ENCODE data around the gene RBM17.

DNA sequence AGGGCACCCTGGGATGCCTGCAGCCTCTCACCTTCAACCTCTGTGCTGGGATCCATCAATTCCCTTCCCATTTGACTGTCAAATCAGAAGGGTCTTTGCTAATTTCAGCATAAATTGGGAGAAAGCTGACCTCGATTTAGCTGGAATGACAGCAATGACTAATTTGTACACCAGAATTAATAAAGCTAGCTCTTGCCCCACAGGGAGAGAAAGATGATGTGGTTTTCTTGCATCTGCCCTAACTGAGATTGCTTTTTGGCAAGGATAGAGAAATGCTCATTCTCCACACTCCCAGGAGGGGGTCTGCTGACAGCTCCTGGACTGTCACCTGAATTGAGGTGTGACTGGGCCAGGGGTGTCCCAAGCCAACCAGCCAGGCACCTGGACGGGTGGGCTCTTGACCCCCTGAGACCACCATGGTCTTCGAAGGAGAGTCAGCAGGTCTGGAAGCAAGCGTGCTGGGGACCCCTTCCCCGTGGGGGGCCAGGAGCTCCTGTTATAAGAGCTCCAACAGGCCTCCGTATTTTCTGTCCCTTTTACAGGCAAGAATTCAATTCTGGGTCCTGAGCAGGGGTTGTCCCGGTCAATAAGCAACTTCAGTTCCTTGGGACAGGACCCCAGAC lies 42.1 kb downstream of the RBM17 start:
- TF ChIP-seq, protein P1, sequence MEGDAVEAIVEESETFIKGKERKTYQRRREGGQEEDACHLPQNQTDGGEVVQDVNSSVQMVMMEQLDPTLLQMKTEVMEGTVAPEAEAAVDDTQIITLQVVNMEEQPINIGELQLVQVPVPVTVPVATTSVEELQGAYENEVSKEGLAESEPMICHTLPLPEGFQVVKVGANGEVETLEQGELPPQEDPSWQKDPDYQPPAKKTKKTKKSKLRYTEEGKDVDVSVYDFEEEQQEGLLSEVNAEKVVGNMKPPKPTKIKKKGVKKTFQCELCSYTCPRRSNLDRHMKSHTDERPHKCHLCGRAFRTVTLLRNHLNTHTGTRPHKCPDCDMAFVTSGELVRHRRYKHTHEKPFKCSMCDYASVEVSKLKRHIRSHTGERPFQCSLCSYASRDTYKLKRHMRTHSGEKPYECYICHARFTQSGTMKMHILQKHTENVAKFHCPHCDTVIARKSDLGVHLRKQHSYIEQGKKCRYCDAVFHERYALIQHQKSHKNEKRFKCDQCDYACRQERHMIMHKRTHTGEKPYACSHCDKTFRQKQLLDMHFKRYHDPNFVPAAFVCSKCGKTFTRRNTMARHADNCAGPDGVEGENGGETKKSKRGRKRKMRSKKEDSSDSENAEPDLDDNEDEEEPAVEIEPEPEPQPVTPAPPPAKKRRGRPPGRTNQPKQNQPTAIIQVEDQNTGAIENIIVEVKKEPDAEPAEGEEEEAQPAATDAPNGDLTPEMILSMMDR (IDR thresholded peaks at IDR 0.05) = no peak
- no peak for TF ChIP-seq POLR2A (IDR thresholded peaks at IDR 0.05)
